ENCODE data around the gene ZNF701.
"Not testable (repeated sequence)": the region's sequence is repeated elsewhere in the genome, so short reads cannot be mapped to it uniquely, and the experiment has no call there.

ZNF701 gene

GRCh38 chr19:52532480-52532879 lies 37.6 kb upstream of the ZNF701 start:
- Mint-ChIP-seq H3K4me3 (peak overlapping the region in 2 of 3 experiments; percentile 26 to 34), H3K4me1 (peaks cover 20% of the 10 kb centered on the region), H3K36me3 (ENCODE audit: low read depth) (peaks cover 9% of the 10 kb centered on the region), H3K27ac (no peak overlapping the region), H3K9me3 (no peaks in the 10 kb centered on the region), H3K27me3 (ENCODE audit: low read depth) (no peaks in the 10 kb centered on the region)
- TF ChIP-seq CTCF (IDR thresholded peaks at IDR 0.05; ENCODE audit: unreplicated experiment in 3 of 3): no peak

- Mint-ChIP-seq H3K9me3 (no peaks in the 10 kb centered on the region), H3K4me1 (peaks cover 13% of the 10 kb centered on the region), H3K27ac (no peak overlapping the region), H3K36me3 (ENCODE audit: low read depth) (peaks cover 15% of the 10 kb centered on the region), H3K4me3 (peak overlapping the region; percentile 82 to 94 (median 89)), H3K27me3 (ENCODE audit: low read depth) (no peaks in the 10 kb centered on the region)
- TF ChIP-seq CTCF (IDR thresholded peaks at IDR 0.05; ENCODE audit: unreplicated experiment in 3 of 3): no peak
These were observed 36.2 kb upstream of the ZNF701 start for GRCh38 chr19:52533901-52534300.

GRCh38 chr19:52535385-52535770 lies 34.7 kb upstream of the ZNF701 start:
- not testable (repeated sequence) for H3K27me3 Mint-ChIP-seq (ENCODE audit: low read depth); H3K9me3 Mint-ChIP-seq
- Mint-ChIP-seq H3K4me1 (peaks cover 13% of the 10 kb centered on the region), H3K36me3 (ENCODE audit: low read depth) (peaks cover 22% of the 10 kb centered on the region), H3K27ac (peak overlapping the region in 2 of 3 experiments; percentile 72 to 86), H3K4me3 (peak overlapping the region; percentile 82 to 94 (median 89))

- Mint-ChIP-seq H3K4me1 (peaks cover 13% of the 10 kb centered on the region), H3K27ac (peak overlapping the region; percentile 21 to 86 (median 72)), H3K36me3 (ENCODE audit: low read depth) (peaks cover 26% of the 10 kb centered on the region), H3K9me3 (no peaks in the 10 kb centered on the region), H3K4me3 (peak overlapping the region; percentile 82 to 94 (median 89)), H3K27me3 (ENCODE audit: low read depth) (no peaks in the 10 kb centered on the region)
- peak; percentile 11 to 23 (median 12) for TF ChIP-seq CTCF (IDR thresholded peaks at IDR 0.05; ENCODE audit: unreplicated experiment in 3 of 3)
These were observed 34.2 kb upstream of the ZNF701 start for GRCh38 chr19:52535771-52536447.

- Mint-ChIP-seq H3K27me3 (ENCODE audit: low read depth) (no peaks in the 10 kb centered on the region), H3K9me3 (no peaks in the 10 kb centered on the region), H3K4me3 (peak overlapping the region; percentile 82 to 94 (median 89)), H3K36me3 (ENCODE audit: low read depth) (peaks cover 30% of the 10 kb centered on the region), H3K4me1 (peaks cover 13% of the 10 kb centered on the region), H3K27ac (peak overlapping the region; percentile 21 to 86 (median 72))
- no peak for TF ChIP-seq CTCF (IDR thresholded peaks at IDR 0.05; ENCODE audit: unreplicated experiment in 3 of 3)
These were observed 33.7 kb upstream of the ZNF701 start for GRCh38 chr19:52536448-52536800.

GRCh38 chr19:52538815-52539214 lies 31.3 kb upstream of the ZNF701 start:
- H3K4me1 Mint-ChIP-seq: peaks cover 13% of the 10 kb centered on the region
- H3K27me3 Mint-ChIP-seq (ENCODE audit: low read depth); H3K9me3 Mint-ChIP-seq: not testable (repeated sequence)

GRCh38 chr19:52541176-52541575 lies 28.9 kb upstream of the ZNF701 start:
- not testable (repeated sequence) for H3K27me3 Mint-ChIP-seq (ENCODE audit: low read depth); H3K9me3 Mint-ChIP-seq; H3K4me3 Mint-ChIP-seq; H3K4me1 Mint-ChIP-seq; H3K27ac Mint-ChIP-seq
- peaks cover 64% of the 10 kb centered on the region for H3K36me3 Mint-ChIP-seq (ENCODE audit: low read depth)

More at GRCh38 chr19:52538815-52539214, 31.3 kb upstream of the ZNF701 start:
- H3K4me3 Mint-ChIP-seq, H3K27ac Mint-ChIP-seq: not testable (repeated sequence)
- peaks cover 47% of the 10 kb centered on the region for H3K36me3 Mint-ChIP-seq (ENCODE audit: low read depth)
